Measurements from ENCODE around the gene LRAT.

- TF ChIP-seq BHLHE40 (IDR thresholded peaks at IDR 0.05; ENCODE audit: borderline replicate concordance) (no peak), ELF4 (IDR thresholded peaks at IDR 0.05) (no peak), ZNF384 (IDR thresholded peaks at IDR 0.05) (no peak), SUZ12 (IDR thresholded peaks at IDR 0.05) (no peak), FOXM1 (IDR thresholded peaks at IDR 0.05; ENCODE audit: borderline replicate concordance) (no peak), PKNOX1 (IDR thresholded peaks at IDR 0.05) (no peak), FOXK2 (IDR thresholded peaks at IDR 0.05) (no peak), CTBP1 (IDR thresholded peaks at IDR 0.05; ENCODE audit: borderline replicate concordance) (no peak), L3MBTL2 (conservative IDR thresholded peaks at IDR 0.05) (no peak), FOXA1 (IDR thresholded peaks at IDR 0.05) (no peak), TARDBP (IDR thresholded peaks at IDR 0.05) (no peak), NFRKB (IDR thresholded peaks at IDR 0.05) (no peak)
Measured at GRCh38 chr4:154739111-154739510, 4.7 kb upstream of the LRAT start.

Data from HEK293T (cell line).